Kasumi-1 (cell line): ENCODE data around the gene CTSL.

Source experiments
- DNase-seq, 2 experiments: peaks; one replicate each; lab custom pipeline; 2025; lab: John Stamatoyannopoulos, UW

The CTSL gene

DNA sequence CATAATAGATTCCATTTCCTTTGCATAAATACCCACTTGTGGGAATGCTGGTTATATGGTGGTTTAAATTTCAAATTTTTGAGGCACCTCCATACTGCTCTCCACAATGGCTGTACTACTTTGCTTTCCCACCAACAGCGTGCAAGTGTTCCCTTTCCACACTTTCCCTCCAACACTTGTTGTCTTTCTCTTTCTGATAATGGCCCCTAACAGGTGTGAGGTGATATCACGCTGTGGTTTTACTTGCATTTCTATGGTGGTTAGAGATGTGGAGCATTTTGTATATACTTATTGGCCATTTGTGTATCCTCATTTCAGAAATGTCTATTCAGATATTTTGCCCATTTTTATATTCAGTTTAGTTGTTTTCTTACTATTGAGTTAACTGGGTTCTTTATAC lies 34.6 kb downstream of the CTSL start:
- no peak for DNase-seq

- DNase-seq, result no peak
These were observed 37.4 kb downstream of the CTSL start for GRCh38 chr9:87763286-87763685.

DNA sequence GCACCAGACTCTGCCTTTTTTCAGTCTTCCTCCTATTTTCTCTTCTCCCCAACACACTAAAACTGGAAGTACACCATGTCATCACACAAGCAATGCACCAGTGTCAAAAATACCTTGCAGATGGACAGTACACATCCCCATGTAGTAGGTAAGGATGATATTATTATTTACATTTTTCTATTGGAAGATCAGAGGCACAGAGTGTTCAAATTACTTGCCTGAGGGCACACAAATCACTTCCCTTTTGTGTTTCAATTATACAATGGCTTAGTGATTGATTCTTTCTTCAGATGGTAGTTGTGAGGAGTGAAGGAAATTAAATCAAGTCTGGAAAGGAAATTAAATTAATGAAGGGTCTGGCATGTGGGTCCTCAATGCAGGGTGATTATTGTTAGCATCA lies 39.6 kb downstream of the CTSL start:
- no peak for DNase-seq

GRCh38 chr9:87766697-87767096 lies 40.8 kb downstream of the CTSL start:
- DNase-seq, result no peak

GRCh38 chr9:87770616-87771315 lies 44.8 kb downstream of the CTSL start:
- DNase-seq, result no peak

DNA sequence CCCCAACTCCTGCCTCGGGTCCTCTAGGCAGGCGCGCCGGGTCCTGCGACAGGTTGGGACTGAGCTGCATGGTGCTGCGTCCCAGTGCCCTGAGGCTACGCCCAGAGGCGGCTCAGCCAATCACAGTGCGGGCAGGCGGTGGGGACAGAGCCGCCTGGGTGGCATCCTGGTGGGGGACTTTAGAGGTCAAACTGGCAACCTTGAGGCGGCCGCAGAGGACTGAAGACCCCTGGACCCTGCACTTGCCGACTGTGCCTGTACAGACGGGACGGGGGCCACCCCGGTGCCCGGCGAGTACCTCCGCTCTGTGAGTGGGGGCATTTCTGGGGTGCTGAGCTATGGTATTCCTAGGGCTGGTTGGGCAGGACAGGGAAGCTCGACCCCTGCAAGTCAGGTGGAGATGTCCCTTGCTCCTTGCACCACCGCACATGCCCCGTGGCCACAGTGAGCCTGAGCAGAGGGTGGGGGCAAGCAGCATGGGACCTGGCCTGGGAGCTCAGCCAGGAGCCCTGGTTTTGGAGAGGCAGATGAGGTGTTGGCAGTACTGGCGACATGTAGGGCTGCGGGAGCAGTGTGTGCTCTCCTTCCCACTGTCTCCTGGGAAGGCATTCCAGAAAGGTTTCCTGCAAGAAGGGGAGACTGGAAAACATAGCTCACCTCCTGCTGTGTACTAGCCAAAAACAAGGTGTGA lies 45.5 kb downstream of the CTSL start:
- DNase-seq, result no peak

GRCh38 chr9:87776481-87777379 lies 50.8 kb downstream of the CTSL start:
- DNase-seq, result no peak

- no peak for DNase-seq
These were observed 53.1 kb downstream of the CTSL start for GRCh38 chr9:87778996-87779395.
